Gastrocnemius medialis (tissue), 4 donors: ENCODE measurements around the gene LRIG1.

ENCODE experiments used
- CTCF ChIP-seq, 5 experiments: fragments of 450-650 bp in 3 of 5; fragments of 200-600 bp in 2 of 5; sonication (generic) in 2 of 5; IDR thresholded peaks in 4 of 5; conservative IDR thresholded peaks in 1 of 5; 1 replicate in 4 of 5; 2 replicates in 1 of 5; pipeline ENCODE4 v1.5.1; 2016 to 2019; ENCODE audit warnings: antibody characterized with exemption in 5 of 5, mild to moderate bottlenecking in 3 of 5, moderate library complexity in 3 of 5
- POLR2A ChIP-seq, 2 donors: fragments of 450-650 bp; IDR thresholded peaks; one replicate each; pipeline ENCODE4 v1.6.1; 2017; ENCODE audit warnings: antibody characterized with exemption in 2 of 2, mild to moderate bottlenecking in 2 of 2, moderate library complexity in 2 of 2

- TF ChIP-seq CTCF (IDR thresholded peaks at IDR 0.05 in 4 of 5, conservative IDR thresholded peaks at IDR 0.05 in 1 of 5) (no peak), POLR2A (IDR thresholded peaks at IDR 0.05) (no peak)
Observed at GRCh38 chr3:66386925-66387650, 113.7 kb downstream of the LRIG1 start.
